GM19025 (cell line): ENCODE data around the gene EXOC3.
"Not testable (repeated sequence)": the region's sequence is repeated elsewhere in the genome, so short reads cannot be mapped to it uniquely, and the experiment has no call there.

ENCODE experiments used
- ATAC-seq: cut with Tn5 transposase; IDR thresholded peaks from one replicate; pipeline ENCODE4 v1.9.1; 2021; ENCODE audit warnings: mild to moderate bottlenecking, low read depth, moderate library complexity; ENCODE audit not compliant: unreplicated experiment

The EXOC3 gene

GRCh38 chr5:470961-471749 is 28.2 kb downstream of the EXOC3 start:
- no peak for ATAC-seq

GRCh38 chr5:471750-472058 is 28.7 kb downstream of the EXOC3 start:
- no peak for ATAC-seq

GRCh38 chr5:472076-472655 is 29.2 kb downstream of the EXOC3 start:
- ATAC-seq = peak; percentile 1

- peak; percentile 70 for ATAC-seq
Observed at GRCh38 chr5:472656-473550, 29.9 kb downstream of the EXOC3 start.

GRCh38 chr5:473551-474192 is 30.7 kb downstream of the EXOC3 start:
- ATAC-seq = peak; percentile 21

- not testable (repeated sequence) for ATAC-seq
Observed at GRCh38 chr5:474232-474839, 31.4 kb downstream of the EXOC3 start.

- ATAC-seq = no peak
Observed at GRCh38 chr5:474840-475661, 32.1 kb downstream of the EXOC3 start.

GRCh38 chr5:475704-476101 is 32.7 kb downstream of the EXOC3 start:
- no peak for ATAC-seq

GRCh38 chr5:476102-476813 is 33.3 kb downstream of the EXOC3 start:
- no peak for ATAC-seq

- ATAC-seq = no peak
Observed at GRCh38 chr5:476814-477175, 33.8 kb downstream of the EXOC3 start.

GRCh38 chr5:477247-477646 is 34.3 kb downstream of the EXOC3 start:
- ATAC-seq = no peak

GRCh38 chr5:477871-478270 is 34.9 kb downstream of the EXOC3 start:
- no peak for ATAC-seq

GRCh38 chr5:478369-478981 is 35.5 kb downstream of the EXOC3 start:
- ATAC-seq = no peak

GRCh38 chr5:478982-479535 is 36.1 kb downstream of the EXOC3 start:
- ATAC-seq = no peak

GRCh38 chr5:479566-480319 is 36.8 kb downstream of the EXOC3 start:
- no peak for ATAC-seq

- no peak for ATAC-seq
Observed at GRCh38 chr5:481347-481746, 38.4 kb downstream of the EXOC3 start.

GRCh38 chr5:482021-482420 is 39.0 kb downstream of the EXOC3 start:
- no peak for ATAC-seq

- no peak for ATAC-seq
Observed at GRCh38 chr5:482506-482905, 39.5 kb downstream of the EXOC3 start.
